ENCODE results near the gene ZNF687.
A peak's percentile ranks its signal among the peaks of the same experiment; 100 is the strongest.

ZNF687 gene

GRCh38 chr1:151281225-151281968 is 702 bp upstream of the ZNF687 start:
- DNase-seq, result peak; percentile 89 to 94

GRCh38 chr1:151282883-151283725 is 1.0 kb downstream of the ZNF687 start:
- DNase-seq, result no peak

- DNase-seq, result no peak
These were observed 2.0 kb downstream of the ZNF687 start for GRCh38 chr1:151284013-151284577.

GRCh38 chr1:151286619-151287340 is 4.7 kb downstream of the ZNF687 start:
- no peak for DNase-seq

- DNase-seq, result no peak
These were observed 5.2 kb downstream of the ZNF687 start for GRCh38 chr1:151287341-151287699.

- no peak for DNase-seq
These were observed 5.8 kb downstream of the ZNF687 start for GRCh38 chr1:151287767-151288500.

- no peak for DNase-seq
These were observed 6.4 kb downstream of the ZNF687 start for GRCh38 chr1:151288502-151288901.

- no peak for DNase-seq
These were observed 7.2 kb downstream of the ZNF687 start for GRCh38 chr1:151289080-151289935.

GRCh38 chr1:151289991-151290708 is 8.1 kb downstream of the ZNF687 start:
- no peak for DNase-seq

GRCh38 chr1:151290709-151291303 is 8.7 kb downstream of the ZNF687 start:
- DNase-seq, result no peak

- no peak for DNase-seq
These were observed 10.3 kb downstream of the ZNF687 start for GRCh38 chr1:151292207-151293030.

GRCh38 chr1:151293093-151293492 is 11.0 kb downstream of the ZNF687 start:
- DNase-seq, result no peak

- peak; percentile 42 to 88 for DNase-seq
These were observed 12.8 kb downstream of the ZNF687 start for GRCh38 chr1:151294742-151295462.

- DNase-seq, result no peak
These were observed 27.8 kb downstream of the ZNF687 start for GRCh38 chr1:151309811-151310323.

- DNase-seq, result no peak
These were observed 28.9 kb downstream of the ZNF687 start for GRCh38 chr1:151311011-151311410.

GRCh38 chr1:151311589-151312331 is 29.7 kb downstream of the ZNF687 start:
- no peak for DNase-seq

GRCh38 chr1:151312411-151312810 is 30.3 kb downstream of the ZNF687 start:
- DNase-seq, result no peak

- no peak for DNase-seq
These were observed 30.7 kb downstream of the ZNF687 start for GRCh38 chr1:151312826-151313225.
